Kidney epithelial cell (primary cell): ENCODE data around the gene ZSWIM3. TPM values are rescaled to one million over a fixed set of nuclear protein-coding genes. Genes with fewer than 3 reads are reported as not detected.

Experiments
- DNase-seq: peaks from one replicate; pipeline ENCODE4 v3.0.0-alpha.2; 2010; ENCODE audit warnings: low read depth
- H3K27me3 ChIP-seq: 2 replicates; pipeline ENCODE4 v1.6.0; 2011; ENCODE audit warnings: low read length; ENCODE audit not compliant: control insufficient read depth, insufficient read depth
- H3K36me3 ChIP-seq: 2 replicates; pipeline ENCODE4 v1.5.1; 2011; ENCODE audit warnings: low read length; ENCODE audit not compliant: control insufficient read depth, insufficient read depth
- H3K4me3 ChIP-seq: 2 replicates; pipeline ENCODE4 v1.5.1; 2011; ENCODE audit warnings: low read depth, mild to moderate bottlenecking, control low read depth, low read length
- total RNA-seq: library from RNA; depleted of rRNA; stranded (reverse); fragments of >200 nt; gene quantifications from 2 replicates; pipeline ENCODE4 v1.2.3, GENCODE V29; 2015
- TF ChIP-seq, protein P1 (sequence below): IDR thresholded peaks from 2 replicates; pipeline ENCODE4 v1.5.1; 2011; ENCODE audit warnings: mild to moderate bottlenecking, moderate library complexity, low read length, control low read depth, inconsistent platforms; ENCODE audit not compliant: insufficient read depth, poor library complexity, severe bottlenecking

ZSWIM3 gene
- total RNA-seq, 1 donor from 2014 or later = 4.7 TPM

GRCh38 chr20:45893831-45894230 lies 36.4 kb downstream of the ZSWIM3 start:
- Histone ChIP-seq H3K27me3 (no peaks in the 10 kb centered on the region), H3K36me3 (peaks cover 3% of the 10 kb centered on the region), H3K4me3 (no peak overlapping the region)
- TF ChIP-seq, protein P1, sequence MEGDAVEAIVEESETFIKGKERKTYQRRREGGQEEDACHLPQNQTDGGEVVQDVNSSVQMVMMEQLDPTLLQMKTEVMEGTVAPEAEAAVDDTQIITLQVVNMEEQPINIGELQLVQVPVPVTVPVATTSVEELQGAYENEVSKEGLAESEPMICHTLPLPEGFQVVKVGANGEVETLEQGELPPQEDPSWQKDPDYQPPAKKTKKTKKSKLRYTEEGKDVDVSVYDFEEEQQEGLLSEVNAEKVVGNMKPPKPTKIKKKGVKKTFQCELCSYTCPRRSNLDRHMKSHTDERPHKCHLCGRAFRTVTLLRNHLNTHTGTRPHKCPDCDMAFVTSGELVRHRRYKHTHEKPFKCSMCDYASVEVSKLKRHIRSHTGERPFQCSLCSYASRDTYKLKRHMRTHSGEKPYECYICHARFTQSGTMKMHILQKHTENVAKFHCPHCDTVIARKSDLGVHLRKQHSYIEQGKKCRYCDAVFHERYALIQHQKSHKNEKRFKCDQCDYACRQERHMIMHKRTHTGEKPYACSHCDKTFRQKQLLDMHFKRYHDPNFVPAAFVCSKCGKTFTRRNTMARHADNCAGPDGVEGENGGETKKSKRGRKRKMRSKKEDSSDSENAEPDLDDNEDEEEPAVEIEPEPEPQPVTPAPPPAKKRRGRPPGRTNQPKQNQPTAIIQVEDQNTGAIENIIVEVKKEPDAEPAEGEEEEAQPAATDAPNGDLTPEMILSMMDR = no peak
- no peak for DNase-seq

DNA sequence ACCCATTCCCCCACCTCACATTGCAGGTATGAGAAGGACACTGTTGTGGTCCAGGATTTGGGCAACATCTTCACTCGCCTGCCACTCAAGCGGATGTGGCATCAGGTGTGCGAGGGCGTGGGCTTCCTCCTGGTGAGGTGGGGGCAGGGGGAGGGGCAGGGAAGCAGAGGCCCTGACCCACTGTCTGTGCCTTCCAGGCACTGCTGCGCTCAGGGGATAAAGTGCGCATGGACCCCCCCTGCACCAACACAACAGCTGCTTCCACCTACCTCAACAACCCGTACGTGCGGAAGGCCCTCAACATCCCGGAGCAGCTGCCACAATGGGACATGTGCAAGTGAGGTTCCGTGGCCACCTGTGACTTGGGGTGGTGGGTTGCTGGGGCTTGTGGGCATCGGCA lies 37.4 kb downstream of the ZSWIM3 start:
- no peak for DNase-seq
- TF ChIP-seq, protein P1 = no peak
- no peaks in the 10 kb centered on the region for H3K27me3 ChIP-seq
- H3K36me3 ChIP-seq = peaks cover 3% of the 10 kb centered on the region
- H3K4me3 ChIP-seq = no peak overlapping the region

DNA sequence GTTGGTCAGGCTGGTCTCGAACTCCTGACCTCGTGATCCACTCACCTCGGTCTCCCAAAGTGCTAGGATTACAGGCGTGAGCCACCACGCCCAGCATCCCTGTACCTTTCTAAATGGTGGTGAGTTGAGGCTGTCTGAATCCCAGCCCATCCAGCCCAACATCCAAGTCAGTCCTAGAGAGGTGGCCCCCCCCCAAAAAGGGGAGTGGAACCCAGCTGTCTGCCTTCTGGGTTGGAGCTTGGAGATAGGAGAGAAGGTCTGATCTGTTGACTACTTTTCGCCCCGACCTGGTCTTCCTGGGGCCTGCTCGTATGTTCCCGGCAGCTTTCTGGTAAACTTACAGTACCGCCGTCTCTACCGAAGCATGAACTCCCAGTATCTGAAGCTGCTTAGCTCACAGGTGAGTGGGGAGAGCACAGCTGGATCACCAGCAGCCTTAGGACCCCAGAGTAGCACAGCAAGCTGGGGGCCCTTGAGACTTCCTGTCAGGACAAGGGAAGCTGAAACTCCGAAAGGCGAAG lies 39.3 kb downstream of the ZSWIM3 start:
- Histone ChIP-seq H3K36me3 (peaks cover 3% of the 10 kb centered on the region), H3K27me3 (no peaks in the 10 kb centered on the region), H3K4me3 (no peak overlapping the region)
- no peak for DNase-seq
- TF ChIP-seq, protein P1 = no peak

GRCh38 chr20:45897289-45897688 lies 39.9 kb downstream of the ZSWIM3 start:
- Histone ChIP-seq H3K36me3 (peaks cover 3% of the 10 kb centered on the region), H3K4me3 (no peak overlapping the region), H3K27me3 (no peaks in the 10 kb centered on the region)
- no peak for DNase-seq
- TF ChIP-seq, protein P1 = no peak

DNA sequence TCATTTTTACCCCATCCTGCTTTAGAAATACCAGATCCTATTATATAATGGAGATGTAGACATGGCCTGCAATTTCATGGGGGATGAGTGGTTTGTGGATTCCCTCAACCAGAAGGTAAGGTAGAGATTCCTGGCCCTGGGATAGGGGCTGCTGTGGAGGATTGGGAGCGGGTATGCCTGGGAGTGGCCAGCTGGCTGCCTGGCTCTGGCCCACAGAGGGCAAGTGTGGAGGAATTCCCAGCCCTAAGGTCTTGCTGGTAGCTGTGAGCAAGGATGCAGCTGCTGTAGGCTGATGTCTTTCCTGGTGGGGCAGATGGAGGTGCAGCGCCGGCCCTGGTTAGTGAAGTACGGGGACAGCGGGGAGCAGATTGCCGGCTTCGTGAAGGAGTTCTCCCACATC lies 40.3 kb downstream of the ZSWIM3 start:
- no peak for DNase-seq
- peaks cover 3% of the 10 kb centered on the region for H3K36me3 ChIP-seq

DNA sequence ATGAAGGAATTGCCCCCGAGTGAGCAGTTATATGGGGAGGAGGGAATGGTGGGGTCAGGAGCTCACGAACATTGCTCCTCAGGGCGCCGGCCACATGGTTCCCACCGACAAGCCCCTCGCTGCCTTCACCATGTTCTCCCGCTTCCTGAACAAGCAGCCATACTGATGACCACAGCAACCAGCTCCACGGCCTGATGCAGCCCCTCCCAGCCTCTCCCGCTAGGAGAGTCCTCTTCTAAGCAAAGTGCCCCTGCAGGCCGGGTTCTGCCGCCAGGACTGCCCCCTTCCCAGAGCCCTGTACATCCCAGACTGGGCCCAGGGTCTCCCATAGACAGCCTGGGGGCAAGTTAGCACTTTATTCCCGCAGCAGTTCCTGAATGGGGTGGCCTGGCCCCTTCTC lies 40.9 kb downstream of the ZSWIM3 start:
- H3K36me3 ChIP-seq = peaks cover 1% of the 10 kb centered on the region

More for the DNA sequence above, 40.3 kb downstream of the ZSWIM3 start:
- Histone ChIP-seq H3K4me3 (no peak overlapping the region), H3K27me3 (no peaks in the 10 kb centered on the region)
- TF ChIP-seq, protein P1 = no peak

More for the DNA sequence above, 40.9 kb downstream of the ZSWIM3 start:
- Histone ChIP-seq H3K27me3 (no peaks in the 10 kb centered on the region), H3K4me3 (no peak overlapping the region)
- TF ChIP-seq, protein P1 = no peak
- no peak for DNase-seq
